H1 (cell line): ENCODE measurements around the gene ZNF618. TPM values are rescaled to one million over a fixed set of nuclear protein-coding genes. Genes with fewer than 3 reads are reported as not detected.

Experiments
- GTF2F1 ChIP-seq: IDR thresholded peaks from 2 replicates; pipeline ENCODE4 v1.6.1; 2012; ENCODE audit warnings: low read depth, low read length, improper control_type of control experiment, borderline replicate concordance
- JUND ChIP-seq: IDR thresholded peaks from 2 replicates; pipeline ENCODE4 v1.6.1; 2011; ENCODE audit warnings: mild to moderate bottlenecking, improper control_type of control experiment, low read length
- KDM1A ChIP-seq: fragments of 200-600, 300-600 bp; sonication (generic); IDR thresholded peaks from 2 replicates; pipeline ENCODE4 v1.7.1; 2016; ENCODE audit warnings: mild to moderate bottlenecking, low read length, borderline replicate concordance
- MAFK ChIP-seq: IDR thresholded peaks from 2 replicates; pipeline ENCODE4 v1.6.1; 2012; ENCODE audit warnings: low read depth, mild to moderate bottlenecking, improper control_type of control experiment, low read length
- polyA plus RNA-seq, 7 experiments: library from polyadenylated mRNA; depleted of rRNA in 3 of 7; stranded (reverse) in 5 of 7; unstranded in 2 of 7; fragments of >200 nt in 5 of 7; fragments of 200-250 nt in 2 of 7; gene quantifications; 1 replicate in 5 of 7; 2 replicates in 1 of 7; 4 replicates in 1 of 7; pipeline versions ENCODE4 v1.2.1 to v1.2.3, GENCODE V29; 2011 to 2013; ENCODE audit warnings: missing spikeins in 2 of 7, mixed read lengths in 2 of 7
- total RNA-seq: library from RNA; stranded (reverse); fragmentation: NEBNext Ultra II Directional; extraction: Animal tissue kit (Norgen Biotek cat#: 25700); gene quantifications from 2 replicates; pipeline ENCODE4 v1.2.1, GENCODE V29; 2021

The ZNF618 gene
- total and polyA plus RNA-seq, 2 of the 8 experiments (the other 6 are each of a cell fraction or from before 2014, with no cell fraction given), result 9.6 to 28.5 TPM

GRCh38 chr9:113892861-113893491 is 16.9 kb downstream of the ZNF618 start (continued):
- TF ChIP-seq GTF2F1, result no peak
- TF ChIP-seq JUND, result no peak
- no peak for TF ChIP-seq KDM1A
- no peak for TF ChIP-seq MAFK
